ENCODE measurements around the gene ANKHD1.

Gene ANKHD1

DNA sequence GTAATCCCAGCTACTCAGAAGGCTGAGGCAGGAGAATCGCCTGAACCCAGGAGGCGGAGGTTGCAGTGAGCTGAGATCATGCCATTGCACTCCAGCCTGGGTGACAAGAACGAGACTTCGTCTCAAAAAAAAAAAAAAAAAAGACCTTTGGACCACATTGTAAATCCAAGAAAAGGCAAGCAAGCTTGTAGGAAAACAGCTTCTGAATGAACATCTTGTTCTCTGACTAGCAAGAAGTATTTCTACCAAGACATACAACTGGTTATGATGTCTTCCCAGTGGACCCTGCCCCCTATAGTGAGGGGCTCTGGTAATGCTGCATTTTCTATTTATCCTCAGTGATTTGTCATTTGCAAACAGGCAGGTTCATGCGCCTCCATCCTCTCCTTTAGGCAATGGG is 141.3 kb downstream of the ANKHD1 start:
- Histone ChIP-seq H3K4me3 (replicated peaks; ENCODE audit: low read depth, low read length) (no peak overlapping the region), H3K27me3 (replicated peaks; ENCODE audit: control insufficient read depth, insufficient read depth, low read length) (no peaks in the 10 kb centered on the region), H3K36me3 (ENCODE audit: control insufficient read depth, insufficient read depth, low read length) (peaks cover 1% of the 10 kb centered on the region)
- TF ChIP-seq, protein P1, sequence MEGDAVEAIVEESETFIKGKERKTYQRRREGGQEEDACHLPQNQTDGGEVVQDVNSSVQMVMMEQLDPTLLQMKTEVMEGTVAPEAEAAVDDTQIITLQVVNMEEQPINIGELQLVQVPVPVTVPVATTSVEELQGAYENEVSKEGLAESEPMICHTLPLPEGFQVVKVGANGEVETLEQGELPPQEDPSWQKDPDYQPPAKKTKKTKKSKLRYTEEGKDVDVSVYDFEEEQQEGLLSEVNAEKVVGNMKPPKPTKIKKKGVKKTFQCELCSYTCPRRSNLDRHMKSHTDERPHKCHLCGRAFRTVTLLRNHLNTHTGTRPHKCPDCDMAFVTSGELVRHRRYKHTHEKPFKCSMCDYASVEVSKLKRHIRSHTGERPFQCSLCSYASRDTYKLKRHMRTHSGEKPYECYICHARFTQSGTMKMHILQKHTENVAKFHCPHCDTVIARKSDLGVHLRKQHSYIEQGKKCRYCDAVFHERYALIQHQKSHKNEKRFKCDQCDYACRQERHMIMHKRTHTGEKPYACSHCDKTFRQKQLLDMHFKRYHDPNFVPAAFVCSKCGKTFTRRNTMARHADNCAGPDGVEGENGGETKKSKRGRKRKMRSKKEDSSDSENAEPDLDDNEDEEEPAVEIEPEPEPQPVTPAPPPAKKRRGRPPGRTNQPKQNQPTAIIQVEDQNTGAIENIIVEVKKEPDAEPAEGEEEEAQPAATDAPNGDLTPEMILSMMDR (IDR thresholded peaks at IDR 0.05; ENCODE audit: insufficient read depth, low read length, poor library complexity, severe bottlenecking) = no peak
- no peak for DNase-seq (ENCODE audit: extremely low read depth, insufficient read length)

DNA sequence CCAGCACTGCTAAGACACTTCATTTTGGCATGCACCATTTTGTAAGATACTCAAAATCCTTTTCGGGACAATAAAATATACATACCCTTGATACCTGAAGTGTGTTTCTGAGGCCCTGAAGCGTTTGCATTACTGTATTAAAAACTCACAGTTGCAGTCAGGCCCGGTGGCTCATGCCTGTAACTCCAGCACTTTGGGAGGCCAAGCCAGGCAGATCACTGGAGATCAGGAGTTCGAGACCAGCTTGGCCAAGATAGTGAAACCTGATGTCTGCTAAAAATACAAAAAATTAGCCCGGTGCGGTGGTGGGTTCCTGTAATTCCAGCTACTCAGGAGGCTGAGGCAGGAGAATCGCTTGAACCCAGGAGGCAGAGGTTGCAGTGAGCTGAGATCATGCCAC is 143.4 kb downstream of the ANKHD1 start:
- Histone ChIP-seq H3K4me3 (replicated peaks; ENCODE audit: low read depth, low read length) (no peak overlapping the region), H3K27me3 (replicated peaks; ENCODE audit: control insufficient read depth, insufficient read depth, low read length) (no peaks in the 10 kb centered on the region), H3K36me3 (ENCODE audit: control insufficient read depth, insufficient read depth, low read length) (peaks cover 13% of the 10 kb centered on the region)
- no peak for DNase-seq (ENCODE audit: extremely low read depth, insufficient read length)
- TF ChIP-seq, protein P1 (IDR thresholded peaks at IDR 0.05; ENCODE audit: insufficient read depth, low read length, poor library complexity, severe bottlenecking) = no peak

DNA sequence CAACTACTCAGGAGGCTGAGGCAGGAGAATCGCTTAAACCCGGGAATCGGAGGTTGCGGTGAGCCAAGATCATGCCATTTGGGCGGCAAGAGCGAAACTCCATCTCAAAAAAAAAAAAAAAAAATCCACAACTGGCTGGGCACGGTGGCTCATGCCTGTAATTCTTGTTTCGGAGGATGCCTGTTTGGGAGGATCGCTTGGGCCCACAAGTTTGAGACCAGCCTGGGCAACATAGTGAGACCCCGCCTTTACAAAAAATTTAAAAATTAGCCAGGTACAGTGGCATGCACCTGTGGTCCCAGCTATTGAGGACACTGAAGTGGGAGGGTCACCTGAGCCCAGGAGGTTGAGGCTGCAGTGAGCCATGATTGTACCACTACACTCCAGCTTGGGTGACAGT is 144.0 kb downstream of the ANKHD1 start:
- TF ChIP-seq, protein P1 (IDR thresholded peaks at IDR 0.05; ENCODE audit: insufficient read depth, low read length, poor library complexity, severe bottlenecking) = no peak
- no peaks in the 10 kb centered on the region for H3K27me3 ChIP-seq (replicated peaks; ENCODE audit: control insufficient read depth, insufficient read depth, low read length)
- H3K36me3 ChIP-seq (ENCODE audit: control insufficient read depth, insufficient read depth, low read length) = peaks cover 17% of the 10 kb centered on the region
- DNase-seq (ENCODE audit: extremely low read depth, insufficient read length) = no peak
- H3K4me3 ChIP-seq (replicated peaks; ENCODE audit: low read depth, low read length) = no peak overlapping the region

DNA sequence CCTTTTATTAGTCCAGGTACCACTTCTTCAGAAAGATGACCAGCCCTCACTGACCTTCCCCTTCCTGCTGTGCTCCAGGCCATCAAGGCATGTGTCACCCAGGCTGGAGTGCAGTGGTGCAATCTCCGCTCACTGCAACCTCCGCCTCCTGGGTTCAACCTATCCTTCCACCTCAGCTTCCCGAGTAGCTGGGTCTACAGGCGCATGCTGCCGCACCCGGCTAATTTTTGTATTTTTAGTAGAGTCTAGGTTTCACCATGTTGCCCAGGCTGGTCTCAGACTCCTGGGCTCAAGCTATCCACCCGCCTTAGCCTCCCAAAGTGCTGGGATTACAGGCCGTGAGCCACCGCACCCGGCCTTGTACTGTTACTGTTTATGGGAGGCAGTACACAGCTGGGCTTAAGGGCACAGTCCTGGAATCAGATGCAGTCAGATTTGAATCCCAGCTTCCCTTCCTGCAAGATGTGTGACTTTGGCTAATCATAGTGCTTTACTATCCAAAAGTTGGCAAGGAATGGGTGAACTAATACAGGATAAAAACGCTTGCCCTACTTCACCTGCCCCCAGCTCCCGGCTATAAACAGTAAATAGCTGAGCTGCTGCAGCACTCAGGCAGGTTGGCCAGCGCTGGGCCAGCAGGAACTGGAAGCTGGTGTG is 145.3 kb downstream of the ANKHD1 start:
- peaks cover 24% of the 10 kb centered on the region for H3K36me3 ChIP-seq (ENCODE audit: control insufficient read depth, insufficient read depth, low read length)
- DNase-seq (ENCODE audit: extremely low read depth, insufficient read length) = no peak
- H3K27me3 ChIP-seq (replicated peaks; ENCODE audit: control insufficient read depth, insufficient read depth, low read length) = no peaks in the 10 kb centered on the region
- TF ChIP-seq, protein P1 (IDR thresholded peaks at IDR 0.05; ENCODE audit: insufficient read depth, low read length, poor library complexity, severe bottlenecking) = no peak
- H3K4me3 ChIP-seq (replicated peaks; ENCODE audit: low read depth, low read length) = no peak overlapping the region

DNA sequence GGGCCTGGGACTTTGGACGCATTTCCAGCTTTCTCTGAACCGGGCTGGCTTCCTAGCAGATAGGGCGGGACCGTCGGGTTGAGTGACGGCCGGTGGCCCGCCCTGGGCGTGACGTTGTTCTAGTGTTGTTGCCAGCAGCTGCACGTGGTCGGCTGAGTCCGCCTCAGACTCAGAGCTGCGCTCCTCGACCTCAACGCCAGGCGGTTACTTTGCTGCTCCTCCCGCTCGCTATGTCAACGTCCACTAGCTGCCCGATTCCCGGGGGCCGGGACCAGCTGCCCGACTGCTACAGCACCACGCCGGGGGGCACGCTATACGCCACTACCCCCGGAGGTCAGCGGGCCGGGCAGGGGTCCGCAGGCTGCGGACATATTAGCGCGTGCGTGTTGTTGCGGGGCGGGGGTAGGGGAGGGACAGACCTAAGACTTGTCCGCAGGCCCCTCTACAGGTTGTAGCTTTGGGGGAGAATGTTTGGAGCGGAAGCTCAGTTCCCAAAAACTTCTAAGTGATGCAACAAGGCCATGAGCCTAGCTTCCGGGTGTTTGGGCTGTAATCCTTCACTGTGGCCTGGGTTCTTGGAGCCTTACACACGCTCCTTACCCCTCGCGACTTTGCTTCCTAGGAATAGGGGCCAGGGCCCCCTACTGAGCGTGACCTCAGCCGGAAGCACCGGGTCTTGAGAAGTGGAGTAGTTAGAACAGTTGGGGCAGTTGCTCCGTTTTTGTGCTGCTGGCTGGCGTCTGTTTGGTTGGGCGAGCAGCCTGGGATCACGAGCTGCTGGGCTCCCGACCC is 146.1 kb downstream of the ANKHD1 start, which contains the start of gene EIF4EBP3:
TSS of gene EIF4EBP3 (plus strand) at position 155 of the 792 bp plus-strand sequence. CDS start at position 231, 76 bp downstream.
- no peaks in the 10 kb centered on the region for H3K27me3 ChIP-seq (replicated peaks; ENCODE audit: control insufficient read depth, insufficient read depth, low read length)
- DNase-seq (ENCODE audit: extremely low read depth, insufficient read length) = peak; percentile 84
- TF ChIP-seq, protein P1 (IDR thresholded peaks at IDR 0.05; ENCODE audit: insufficient read depth, low read length, poor library complexity, severe bottlenecking) = no peak
- H3K36me3 ChIP-seq (ENCODE audit: control insufficient read depth, insufficient read depth, low read length) = peaks cover 24% of the 10 kb centered on the region
- H3K4me3 ChIP-seq (replicated peaks; ENCODE audit: low read depth, low read length) = peak within 1 kb of the TSS; percentile 10; the same call in 1 of the 2 replicates

Data from GM06990 (cell line).